T-helper 2 cell treated with Interferon-gamma antibody and Interleukin-4, amounts not matched to agents 5 μg/mL and 100 μg/mL, for 36 hours (primary cell): ENCODE data around the gene SLC44A4.
A peak's percentile ranks its signal among the peaks of the same experiment; 100 is the strongest.
"Not testable (repeated sequence)": the region's sequence is repeated elsewhere in the genome, so short reads cannot be mapped to it uniquely, and the experiment has no call there.

ENCODE experiments used
- DNase-seq: peaks from one replicate; pipeline ENCODE4 v3.0.0; 2021; ENCODE audit warnings: low spot score
- H3K27ac Mint-ChIP-seq: one replicate; pipeline ENCODE4 v1.8.0; 2021; ENCODE audit warnings: mild to moderate bottlenecking, mixed read lengths
- H3K27me3 Mint-ChIP-seq: one replicate; pipeline ENCODE4 v1.8.0; 2021; ENCODE audit warnings: low read depth, mixed read lengths
- H3K36me3 Mint-ChIP-seq: one replicate; pipeline ENCODE4 v1.8.0; 2021; ENCODE audit warnings: low read depth, mixed read lengths
- H3K4me1 Mint-ChIP-seq: one replicate; pipeline ENCODE4 v1.8.0; 2021; ENCODE audit warnings: low read depth, mixed read lengths
- H3K4me3 Mint-ChIP-seq: one replicate; pipeline ENCODE4 v1.8.0; 2022; ENCODE audit warnings: mild to moderate bottlenecking, moderate library complexity, mixed read lengths
- H3K9me3 Mint-ChIP-seq: one replicate; pipeline ENCODE4 v1.8.0; 2021; ENCODE audit warnings: mixed read lengths

The SLC44A4 gene

GRCh38 chr6:31878726-31879125 lies at the start of gene SLC44A4:
Gene SLC44A4 (minus strand): TSS chr6:31878997. CDS start chr6:31878980, 17 bp downstream.
- no peak within 1 kb of the TSS for H3K27ac Mint-ChIP-seq
- no peak within 1 kb of the TSS for H3K4me3 Mint-ChIP-seq
- peaks cover 24% of the 10 kb centered on the region for H3K36me3 Mint-ChIP-seq
- no peak for DNase-seq
- H3K4me1 Mint-ChIP-seq, result peaks cover 1% of the 10 kb centered on the region
- H3K27me3 Mint-ChIP-seq, result no peaks in the 10 kb centered on the region
- H3K9me3 Mint-ChIP-seq, result no peaks in the 10 kb centered on the region

- Mint-ChIP-seq H3K36me3 (no peaks in the 10 kb centered on the region), H3K27me3 (no peaks in the 10 kb centered on the region), H3K27ac (no peak overlapping the region), H3K9me3 (no peaks in the 10 kb centered on the region), H3K4me3 (no peak overlapping the region), H3K4me1 (peaks cover 2% of the 10 kb centered on the region)
- DNase-seq, result no peak
Observed at GRCh38 chr6:31928672-31928939, 49.8 kb upstream of the SLC44A4 start.

GRCh38 chr6:31927863-31928671 lies 49.3 kb upstream of the SLC44A4 start:
- Mint-ChIP-seq H3K9me3 (no peaks in the 10 kb centered on the region), H3K27ac (no peak overlapping the region), H3K4me3 (no peak overlapping the region), H3K27me3 (no peaks in the 10 kb centered on the region), H3K36me3 (no peaks in the 10 kb centered on the region), H3K4me1 (peaks cover 2% of the 10 kb centered on the region)
- DNase-seq, result no peak

- H3K36me3 Mint-ChIP-seq, result no peaks in the 10 kb centered on the region
Observed at GRCh38 chr6:31927242-31927862, 48.6 kb upstream of the SLC44A4 start, which contains the start of gene C2. Gene C2 (plus strand): TSS chr6:31927717. CDS start chr6:31927753, 36 bp downstream.

GRCh38 chr6:31922942-31923341 lies 44.1 kb upstream of the SLC44A4 start:
- H3K4me1 Mint-ChIP-seq, result no peaks in the 10 kb centered on the region
- no peak overlapping the region for H3K27ac Mint-ChIP-seq
- H3K9me3 Mint-ChIP-seq, result no peaks in the 10 kb centered on the region
- no peaks in the 10 kb centered on the region for H3K36me3 Mint-ChIP-seq
- H3K4me3 Mint-ChIP-seq, result no peak overlapping the region
- H3K27me3 Mint-ChIP-seq, result no peaks in the 10 kb centered on the region
- DNase-seq, result no peak

More at GRCh38 chr6:31927242-31927862, 48.6 kb upstream of the SLC44A4 start, which contains the start of gene C2:
- DNase-seq, result no peak
- Mint-ChIP-seq H3K9me3 (no peaks in the 10 kb centered on the region), H3K4me3 (no peak within 1 kb of the TSS), H3K4me1 (peaks cover 2% of the 10 kb centered on the region), H3K27ac (no peak within 1 kb of the TSS), H3K27me3 (no peaks in the 10 kb centered on the region)

- H3K27me3 Mint-ChIP-seq, result no peaks in the 10 kb centered on the region
- DNase-seq, result no peak
- H3K4me1 Mint-ChIP-seq, result no peaks in the 10 kb centered on the region
- H3K36me3 Mint-ChIP-seq, result no peaks in the 10 kb centered on the region
- no peaks in the 10 kb centered on the region for H3K9me3 Mint-ChIP-seq
- H3K27ac Mint-ChIP-seq, result no peak overlapping the region
- no peak overlapping the region for H3K4me3 Mint-ChIP-seq
Observed at GRCh38 chr6:31920811-31921210, 42.0 kb upstream of the SLC44A4 start.

- Mint-ChIP-seq H3K27ac (no peak overlapping the region), H3K4me3 (no peak overlapping the region), H3K9me3 (no peaks in the 10 kb centered on the region), H3K36me3 (no peaks in the 10 kb centered on the region), H3K4me1 (no peaks in the 10 kb centered on the region), H3K27me3 (no peaks in the 10 kb centered on the region)
- no peak for DNase-seq
Observed at GRCh38 chr6:31919624-31920303, 41.0 kb upstream of the SLC44A4 start.

- H3K27ac Mint-ChIP-seq, result no peak overlapping the region
- H3K27me3 Mint-ChIP-seq, result no peaks in the 10 kb centered on the region
- H3K36me3 Mint-ChIP-seq, result no peaks in the 10 kb centered on the region
- no peaks in the 10 kb centered on the region for H3K4me1 Mint-ChIP-seq
- H3K4me3 Mint-ChIP-seq, result no peak overlapping the region
- H3K9me3 Mint-ChIP-seq, result no peaks in the 10 kb centered on the region
- no peak for DNase-seq
Observed at GRCh38 chr6:31918069-31918720, 39.4 kb upstream of the SLC44A4 start.

- Mint-ChIP-seq H3K36me3 (no peaks in the 10 kb centered on the region), H3K27me3 (no peaks in the 10 kb centered on the region), H3K4me1 (peaks cover 3% of the 10 kb centered on the region), H3K9me3 (no peaks in the 10 kb centered on the region), H3K27ac (no peak overlapping the region), H3K4me3 (no peak overlapping the region)
- DNase-seq, result no peak
Observed at GRCh38 chr6:31915756-31916155, 37.0 kb upstream of the SLC44A4 start.

GRCh38 chr6:31915351-31915750 lies 36.6 kb upstream of the SLC44A4 start:
- Mint-ChIP-seq H3K9me3 (no peaks in the 10 kb centered on the region), H3K4me1 (peaks cover 3% of the 10 kb centered on the region), H3K27ac (no peak overlapping the region), H3K36me3 (no peaks in the 10 kb centered on the region), H3K4me3 (no peak overlapping the region), H3K27me3 (no peaks in the 10 kb centered on the region)
- no peak for DNase-seq

- H3K4me3 Mint-ChIP-seq, result no peak overlapping the region
- peaks cover 11% of the 10 kb centered on the region for H3K4me1 Mint-ChIP-seq
- no peak for DNase-seq
- H3K27ac Mint-ChIP-seq, result no peak overlapping the region
- H3K9me3 Mint-ChIP-seq, result no peaks in the 10 kb centered on the region
- H3K36me3 Mint-ChIP-seq, result no peaks in the 10 kb centered on the region
- H3K27me3 Mint-ChIP-seq, result no peaks in the 10 kb centered on the region
Observed at GRCh38 chr6:31911826-31912585, 33.2 kb upstream of the SLC44A4 start.

GRCh38 chr6:31909298-31909697 lies 30.5 kb upstream of the SLC44A4 start:
- not testable (repeated sequence) for H3K4me3 Mint-ChIP-seq, H3K36me3 Mint-ChIP-seq, H3K9me3 Mint-ChIP-seq, H3K27ac Mint-ChIP-seq, DNase-seq, H3K27me3 Mint-ChIP-seq
- peaks cover 14% of the 10 kb centered on the region for H3K4me1 Mint-ChIP-seq

- no peaks in the 10 kb centered on the region for H3K27me3 Mint-ChIP-seq
- no peak overlapping the region for H3K27ac Mint-ChIP-seq
- H3K9me3 Mint-ChIP-seq, result no peaks in the 10 kb centered on the region
- no peak overlapping the region for H3K4me3 Mint-ChIP-seq
- peaks cover 14% of the 10 kb centered on the region for H3K4me1 Mint-ChIP-seq
- H3K36me3 Mint-ChIP-seq, result no peaks in the 10 kb centered on the region
- DNase-seq, result peak; percentile 12
Observed at GRCh38 chr6:31908791-31909190, 30.0 kb upstream of the SLC44A4 start.
